DMS114 treated with DMSO at 0.1 percent for 48 hours (cell line): Measurements from ENCODE around the gene WTIP.
A peak's percentile ranks its signal among the peaks of the same experiment; 100 is the strongest.
"Not testable (repeated sequence)": the region's sequence is repeated elsewhere in the genome, so short reads cannot be mapped to it uniquely, and the experiment has no call there.

ENCODE experiments used
- DNase-seq: peaks from one replicate; lab custom pipeline; 2025; ENCODE audit not compliant: unreplicated experiment; lab: John Stamatoyannopoulos, UW

The WTIP gene

DNA sequence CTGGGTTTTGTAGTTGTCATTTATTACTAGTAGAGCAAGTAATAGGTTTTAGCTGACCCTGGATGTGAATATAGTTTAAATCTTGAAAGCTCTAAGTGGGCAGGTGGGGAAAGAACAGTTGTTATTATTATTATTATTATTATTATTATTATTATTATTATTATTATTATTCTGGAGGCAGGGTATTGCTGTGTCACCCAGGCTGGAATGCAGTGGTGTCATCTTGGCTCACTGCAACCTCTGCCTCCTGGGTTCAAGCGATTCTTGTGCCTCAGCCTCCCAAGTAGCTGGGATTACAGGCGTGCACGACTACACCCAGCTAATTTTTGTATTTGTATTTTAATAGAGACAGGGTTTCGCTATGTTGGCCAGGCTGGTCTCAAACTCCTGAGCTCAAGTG lies 3.1 kb upstream of the WTIP start:
- DNase-seq, result not testable (repeated sequence)

DNA sequence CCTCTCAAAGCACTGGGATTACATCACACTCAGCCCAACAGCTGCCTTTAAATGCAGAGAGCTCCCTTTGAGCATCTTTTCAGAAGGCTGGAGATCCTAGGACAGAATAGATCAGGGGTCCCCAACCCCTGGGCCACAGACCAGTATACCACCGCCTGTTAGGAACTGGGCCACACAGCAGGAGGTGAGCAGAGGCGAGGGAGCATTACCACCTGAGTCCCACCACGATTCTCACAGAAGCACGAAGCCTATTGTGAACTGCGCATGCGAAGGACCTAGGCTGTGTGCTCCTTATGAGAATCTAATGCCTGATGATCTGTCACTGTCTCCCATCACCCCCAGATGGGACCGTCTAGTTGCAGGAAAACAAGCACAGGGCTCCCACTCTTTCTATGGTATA lies 2.2 kb upstream of the WTIP start:
- DNase-seq, result no peak

DNA sequence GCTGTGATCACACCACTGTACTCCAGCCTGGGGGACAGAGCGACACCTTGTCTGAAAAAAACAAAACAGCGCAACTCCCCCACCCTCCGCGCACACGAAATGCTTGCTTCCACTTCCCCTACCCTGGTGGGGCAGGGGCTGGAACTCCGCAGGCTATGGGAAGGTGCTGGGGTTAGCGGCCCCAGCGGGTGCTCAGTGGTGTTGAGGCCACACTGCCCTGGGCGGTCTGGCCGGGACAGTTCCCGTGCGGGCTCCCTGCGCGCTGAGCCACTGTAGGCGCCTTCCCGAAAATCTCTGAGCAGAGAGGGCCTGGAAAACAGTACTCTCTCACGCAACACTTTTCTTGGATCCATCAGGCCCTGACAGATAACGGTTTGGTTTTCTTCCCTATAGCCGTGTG lies 1.1 kb upstream of the WTIP start:
- no peak for DNase-seq

DNA sequence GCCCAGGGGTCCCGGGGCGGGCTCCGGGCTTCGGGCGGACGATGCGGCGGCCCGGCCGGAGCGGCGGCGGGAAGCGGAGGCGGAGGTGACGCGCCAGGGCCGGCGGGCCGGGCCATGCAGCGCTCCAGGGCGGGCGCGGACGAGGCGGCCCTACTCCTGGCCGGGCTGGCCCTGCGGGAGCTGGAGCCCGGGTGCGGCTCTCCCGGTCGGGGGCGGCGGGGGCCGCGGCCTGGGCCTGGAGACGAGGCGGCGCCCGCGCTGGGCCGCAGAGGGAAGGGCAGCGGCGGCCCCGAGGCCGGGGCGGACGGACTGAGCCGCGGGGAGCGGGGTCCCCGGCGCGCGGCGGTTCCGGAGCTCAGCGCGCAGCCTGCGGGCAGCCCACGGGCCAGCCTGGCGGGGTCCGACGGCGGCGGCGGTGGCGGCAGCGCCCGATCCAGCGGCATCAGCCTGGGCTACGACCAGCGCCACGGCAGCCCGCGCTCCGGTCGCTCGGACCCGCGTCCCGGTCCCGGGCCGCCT lies 362 bp downstream of the WTIP start:
- no peak for DNase-seq

DNA sequence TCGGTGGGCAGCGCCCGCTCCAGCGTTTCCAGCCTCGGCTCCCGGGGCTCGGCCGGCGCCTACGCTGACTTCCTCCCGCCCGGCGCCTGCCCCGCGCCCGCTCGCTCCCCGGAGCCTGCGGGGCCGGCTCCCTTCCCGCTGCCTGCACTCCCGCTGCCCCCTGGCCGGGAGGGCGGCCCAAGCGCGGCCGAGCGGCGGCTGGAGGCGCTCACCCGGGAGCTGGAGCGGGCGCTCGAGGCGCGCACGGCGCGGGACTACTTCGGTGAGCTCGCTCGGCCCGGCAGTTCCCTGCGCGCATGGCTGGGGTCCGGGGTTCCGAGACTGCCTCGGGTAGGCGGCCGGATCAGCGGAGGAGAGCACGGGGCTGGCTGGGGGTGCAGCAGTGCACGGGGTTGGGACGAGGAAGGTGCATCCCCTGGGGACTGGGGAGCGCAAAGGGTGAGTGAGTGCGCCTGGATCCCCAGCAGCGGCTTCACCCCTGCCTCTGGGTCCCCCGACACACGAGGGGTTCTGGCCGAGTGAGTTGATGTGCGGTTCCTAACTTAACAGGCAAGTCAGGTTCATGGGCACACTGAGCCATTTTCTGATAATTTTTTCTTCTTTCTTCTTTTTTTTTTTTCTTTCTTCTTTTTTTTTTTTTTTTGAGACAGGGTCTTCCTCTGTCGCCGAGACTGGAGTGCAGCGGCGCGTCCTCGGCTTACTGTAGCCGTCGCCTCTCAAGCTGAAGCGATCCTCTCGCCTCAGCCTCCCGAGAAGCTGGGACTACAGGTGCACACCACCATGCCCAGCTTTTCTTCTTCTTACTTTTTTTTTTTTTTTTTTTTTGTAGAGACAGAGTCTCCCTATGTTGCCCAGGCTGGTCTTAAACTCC lies 1.1 kb downstream of the WTIP start:
- no peak for DNase-seq

DNA sequence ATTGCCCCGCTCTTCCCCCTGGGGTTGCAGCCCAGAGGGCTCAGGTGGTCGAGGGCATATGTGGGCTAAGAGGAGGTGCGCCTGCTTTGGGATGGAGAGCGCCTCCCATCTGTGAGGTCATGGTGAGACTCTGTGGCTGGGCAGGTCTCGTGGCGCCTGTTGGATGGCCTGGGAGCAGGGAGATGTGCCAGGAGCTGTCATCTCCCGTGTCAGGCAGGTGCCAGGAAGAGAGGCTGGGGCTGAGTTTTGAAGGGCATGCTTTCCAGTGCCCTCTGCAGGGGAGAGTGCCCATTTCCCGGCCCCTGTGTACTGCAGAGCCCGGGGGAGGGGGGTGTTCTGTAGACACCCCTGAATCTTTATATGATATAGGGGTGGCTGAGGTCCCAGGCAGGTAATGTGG lies 2.8 kb downstream of the WTIP start:
- DNase-seq, result no peak

GRCh38 chr19:34485831-34486230 lies 4.3 kb downstream of the WTIP start:
- no peak for DNase-seq

- DNase-seq, result no peak
Measured at GRCh38 chr19:34487651-34488051, 6.1 kb downstream of the WTIP start.

DNA sequence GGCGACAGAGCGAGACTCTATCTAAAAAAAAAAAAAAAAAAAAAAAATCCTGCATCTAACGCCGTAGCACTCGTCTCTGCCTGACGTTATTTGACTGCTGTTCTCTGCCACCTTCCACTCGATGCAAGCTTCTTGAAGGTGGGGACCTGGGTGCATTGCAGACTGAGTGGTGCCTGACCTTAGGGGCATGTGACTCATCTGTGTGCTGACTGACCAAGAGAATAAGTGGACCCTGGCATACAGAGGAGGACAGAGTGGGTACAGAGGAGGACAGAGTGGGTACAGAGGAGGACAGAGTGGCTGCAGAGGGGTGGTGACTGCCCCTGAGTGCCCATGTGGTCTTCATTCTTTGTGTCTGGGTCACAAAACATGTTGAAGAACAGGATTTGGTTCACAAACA lies 7.6 kb downstream of the WTIP start:
- no peak for DNase-seq

DNA sequence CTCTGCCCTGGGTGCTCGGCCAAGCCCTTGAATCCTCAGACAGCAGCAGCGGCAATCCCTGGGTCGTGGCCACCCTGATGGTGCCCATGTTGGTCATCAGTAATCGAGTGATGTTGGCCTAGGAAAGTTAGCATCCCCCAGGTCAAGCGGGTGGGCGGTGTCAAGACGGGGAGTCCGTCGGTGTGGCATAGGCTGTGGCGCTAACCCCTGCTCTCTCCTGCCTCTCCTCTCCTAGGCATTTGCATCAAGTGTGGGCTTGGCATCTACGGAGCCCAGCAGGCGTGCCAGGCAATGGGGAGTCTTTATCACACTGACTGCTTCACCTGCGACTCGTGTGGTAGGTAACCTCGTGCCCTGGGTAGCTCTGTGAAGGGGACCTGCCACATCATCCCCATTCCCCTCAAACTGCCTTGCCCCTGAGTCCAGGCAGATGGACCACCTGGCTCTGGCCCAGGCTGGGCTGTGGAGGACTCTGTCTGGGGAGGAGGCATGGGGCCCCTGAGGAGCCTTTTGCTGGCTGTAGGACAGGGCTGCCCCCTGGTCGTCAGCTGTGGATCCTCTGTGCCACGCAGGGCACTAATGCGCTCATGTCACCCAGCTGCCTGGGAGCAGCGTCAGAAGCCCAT lies 8.7 kb downstream of the WTIP start:
- no peak for DNase-seq

DNA sequence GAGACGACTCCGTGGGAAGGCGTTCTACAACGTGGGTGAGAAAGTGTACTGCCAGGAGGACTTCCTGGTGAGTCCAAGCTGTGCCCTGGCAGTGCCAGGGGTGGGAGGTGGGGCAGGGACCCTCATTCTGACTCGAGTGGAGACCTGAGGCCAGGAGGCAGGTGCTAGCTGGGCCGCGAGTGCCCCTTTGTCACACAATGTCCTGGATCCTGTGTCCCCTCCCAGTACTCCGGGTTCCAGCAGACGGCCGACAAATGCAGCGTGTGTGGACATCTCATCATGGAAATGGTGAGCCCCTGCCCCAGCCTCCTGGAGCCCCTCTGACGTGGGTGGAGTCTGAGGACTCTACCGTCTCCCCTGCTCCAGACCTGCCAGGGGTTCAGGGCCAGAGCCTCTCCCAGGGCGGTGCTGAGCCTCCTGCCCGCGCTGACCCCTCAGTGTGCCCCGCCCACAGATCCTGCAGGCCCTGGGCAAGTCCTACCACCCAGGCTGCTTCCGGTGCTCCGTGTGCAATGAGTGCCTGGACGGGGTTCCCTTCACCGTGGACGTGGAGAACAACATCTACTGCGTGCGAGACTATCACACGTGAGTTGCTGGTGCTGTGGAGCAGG lies 11.6 kb downstream of the WTIP start:
- no peak for DNase-seq

- DNase-seq, result no peak
Measured at GRCh38 chr19:34493649-34494044, 12.1 kb downstream of the WTIP start.

- no peak for DNase-seq
Measured at GRCh38 chr19:34494601-34495000, 13.0 kb downstream of the WTIP start.

DNA sequence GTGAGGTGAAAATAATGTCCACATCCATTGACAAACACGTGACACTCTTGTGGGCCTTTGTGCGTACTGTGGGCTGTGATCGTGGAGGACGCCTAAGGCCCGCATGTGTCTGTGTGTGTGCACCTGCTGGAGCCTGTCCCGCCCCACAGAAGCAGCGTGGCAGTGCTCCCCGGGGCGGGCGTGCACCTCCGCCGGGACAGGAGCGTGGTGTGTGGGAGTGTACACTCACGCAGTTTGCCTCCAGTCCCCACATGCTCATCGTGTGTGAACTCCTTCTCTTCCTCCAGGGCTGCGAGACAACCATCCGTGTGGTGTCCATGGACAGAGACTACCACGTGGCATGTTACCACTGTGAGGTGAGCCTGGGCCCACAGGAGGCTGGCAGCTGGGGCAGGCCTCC lies 13.9 kb downstream of the WTIP start:
- no peak for DNase-seq

- DNase-seq, result no peak
Measured at GRCh38 chr19:34497112-34497805, 15.7 kb downstream of the WTIP start.

GRCh38 chr19:34499155-34499834 lies 17.7 kb downstream of the WTIP start:
- no peak for DNase-seq

GRCh38 chr19:34500656-34501120 lies 19.1 kb downstream of the WTIP start:
- no peak for DNase-seq

GRCh38 chr19:34501339-34502320 lies 20.1 kb downstream of the WTIP start:
- peak; percentile 83 for DNase-seq

- DNase-seq, result no peak
Measured at GRCh38 chr19:34502582-34503411, 21.2 kb downstream of the WTIP start.
